GM21528 (cell line): ENCODE results near the gene PSD.
"Not testable (repeated sequence)": the region's sequence is repeated elsewhere in the genome, so short reads cannot be mapped to it uniquely, and the experiment has no call there.

ENCODE experiments used
- ATAC-seq: cut with Tn5 transposase; IDR thresholded peaks from one replicate; pipeline ENCODE4 v1.9.1; 2021; ENCODE audit warnings: mild to moderate bottlenecking, moderate library complexity; ENCODE audit not compliant: unreplicated experiment, low FRiP score

PSD gene

DNA sequence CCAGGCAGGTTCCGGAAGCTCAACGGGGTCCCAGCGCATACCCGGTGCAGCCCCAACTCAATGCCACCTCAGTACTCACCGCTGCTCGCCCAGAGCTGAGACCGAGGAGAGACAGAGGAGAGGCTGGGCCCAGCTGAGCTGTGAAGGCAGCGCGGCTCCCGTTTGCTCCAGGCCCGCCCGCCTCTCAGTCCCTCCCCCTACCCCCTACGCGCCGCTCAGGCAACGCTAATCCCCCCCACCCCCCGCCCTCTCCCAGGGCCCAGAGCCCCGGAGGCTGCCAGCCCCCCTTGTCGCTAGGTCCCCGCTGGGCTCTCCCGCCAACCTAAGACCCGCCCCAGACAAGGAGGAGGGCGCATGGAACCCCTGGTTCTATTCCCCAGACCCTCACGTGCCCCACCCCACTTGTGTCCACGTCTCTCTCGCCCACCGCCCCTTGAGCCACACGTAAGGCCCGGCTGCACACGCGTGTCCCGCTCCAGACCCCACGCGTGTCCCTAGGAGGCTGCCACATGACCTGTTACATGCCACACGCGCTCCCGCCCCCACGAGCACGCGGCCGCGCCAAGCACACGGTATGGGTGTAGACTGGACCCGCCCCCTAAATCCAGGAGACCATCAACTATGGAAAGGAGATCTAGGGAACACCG, at the start of gene PSD:
TSS of gene PSD (minus strand) at position 164 of the 647 bp plus-strand sequence. CDS start 1,747 bp downstream, outside the sequence.
- ATAC-seq, result no peak

- no peak for ATAC-seq
Measured at GRCh38 chr10:102467971-102468438, 49.4 kb upstream of the PSD start.

DNA sequence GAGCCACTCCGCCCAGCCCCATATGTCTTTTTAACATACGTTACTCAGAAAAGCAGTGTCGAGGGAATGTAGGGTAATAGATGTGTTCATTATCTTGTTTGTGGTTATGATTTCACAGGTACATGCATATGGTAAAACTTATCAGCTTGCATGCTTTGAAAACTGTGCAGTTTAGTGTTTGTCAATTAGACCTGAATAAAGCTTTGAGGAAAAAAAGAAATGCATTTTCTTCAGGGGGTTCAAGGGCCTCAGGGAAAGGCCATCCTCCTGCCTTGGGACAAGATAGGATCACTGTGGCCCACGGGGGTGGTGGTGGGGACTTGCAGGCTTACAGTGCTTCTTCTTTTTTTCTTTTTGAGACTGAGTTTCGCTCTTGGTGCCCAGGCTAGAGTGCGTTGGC, 48.7 kb upstream of the PSD start:
- ATAC-seq, result no peak

DNA sequence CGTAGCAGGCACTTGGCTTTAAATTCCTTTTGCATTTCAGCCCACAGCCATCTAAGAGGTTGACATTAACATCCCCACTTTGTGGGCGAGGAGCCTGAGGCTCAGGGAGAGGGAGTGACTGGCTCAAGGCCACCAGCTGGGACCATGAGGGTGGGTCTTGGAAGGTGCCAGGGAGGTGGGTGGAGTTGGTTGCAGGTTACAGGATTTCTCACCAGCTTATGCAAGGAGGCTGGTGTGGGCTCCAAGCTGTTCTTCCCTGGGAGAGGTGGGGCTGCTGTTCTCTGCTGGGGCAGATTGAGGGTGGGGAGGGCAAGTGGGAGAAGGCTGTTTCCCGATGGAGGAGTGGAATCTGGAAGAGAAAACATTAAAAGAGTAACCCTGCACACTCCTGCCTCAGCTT, 46.9 kb upstream of the PSD start:
- no peak for ATAC-seq

DNA sequence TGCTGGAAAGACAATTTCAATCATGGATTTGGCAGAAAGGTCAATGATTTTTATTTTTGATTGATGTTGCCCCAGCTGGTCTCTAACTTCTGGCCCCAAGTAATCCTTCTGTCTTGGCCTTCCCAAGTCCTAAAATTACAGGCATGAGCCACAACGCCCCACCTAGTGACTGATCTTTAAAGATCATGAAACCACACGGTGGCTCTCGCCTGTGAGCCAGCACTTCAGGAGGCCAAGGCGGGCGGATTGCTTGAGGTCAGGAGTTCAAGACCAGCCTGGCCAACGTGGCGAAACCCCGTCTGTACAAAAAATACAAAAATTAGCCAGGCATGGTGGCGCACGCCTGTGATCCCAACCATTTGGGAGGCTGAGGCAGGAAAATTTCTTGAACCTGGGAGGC, 45.4 kb upstream of the PSD start:
- ATAC-seq, result no peak

GRCh38 chr10:102462512-102463054, 44.0 kb upstream of the PSD start:
- ATAC-seq, result no peak

DNA sequence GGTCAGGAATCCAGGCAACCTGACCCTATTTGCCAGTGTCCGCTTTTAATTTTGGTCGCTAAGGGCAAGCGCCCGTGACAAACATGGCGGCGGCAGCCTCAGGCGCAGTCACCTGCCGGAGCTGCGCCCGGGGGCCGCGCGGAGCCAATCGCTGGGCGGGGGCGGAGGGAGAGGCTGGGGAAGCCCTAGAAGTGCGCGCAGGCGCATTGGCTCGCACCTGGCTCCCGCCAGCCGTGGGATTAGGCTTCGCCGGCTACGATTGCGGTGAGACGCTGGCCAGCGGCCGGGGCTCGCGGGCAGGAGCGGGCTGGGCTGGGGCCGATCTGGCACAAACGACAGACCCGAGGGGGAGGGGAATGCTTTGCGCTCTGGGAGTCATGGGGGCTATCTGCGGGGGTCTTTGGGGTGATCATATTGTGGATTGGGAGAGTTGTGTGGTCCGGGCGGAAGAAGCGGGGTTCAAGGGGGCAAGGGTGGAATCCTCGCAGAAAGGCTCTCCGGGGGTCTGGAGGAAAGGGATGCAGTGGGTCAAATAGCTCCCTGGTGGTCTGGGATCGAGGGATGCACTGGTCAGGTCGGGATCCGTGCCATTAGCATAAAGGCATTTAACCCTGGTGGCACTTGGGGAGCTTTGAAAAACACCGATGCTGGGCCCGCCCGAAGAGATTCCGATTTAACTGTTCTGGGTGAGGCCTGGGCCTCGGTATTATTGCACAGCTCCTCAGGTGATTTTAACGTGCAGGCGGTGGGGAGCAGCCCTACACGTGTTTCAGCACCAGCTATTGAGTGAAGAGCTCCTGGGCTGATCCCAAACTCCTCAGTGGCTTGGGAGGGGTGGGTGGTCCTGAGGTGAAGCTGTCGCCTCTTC, 42.8 kb upstream of the PSD start:
- ATAC-seq, result peak; percentile 70

GRCh38 chr10:102460836-102461186, 42.2 kb upstream of the PSD start:
- ATAC-seq, result peak; percentile 18

DNA sequence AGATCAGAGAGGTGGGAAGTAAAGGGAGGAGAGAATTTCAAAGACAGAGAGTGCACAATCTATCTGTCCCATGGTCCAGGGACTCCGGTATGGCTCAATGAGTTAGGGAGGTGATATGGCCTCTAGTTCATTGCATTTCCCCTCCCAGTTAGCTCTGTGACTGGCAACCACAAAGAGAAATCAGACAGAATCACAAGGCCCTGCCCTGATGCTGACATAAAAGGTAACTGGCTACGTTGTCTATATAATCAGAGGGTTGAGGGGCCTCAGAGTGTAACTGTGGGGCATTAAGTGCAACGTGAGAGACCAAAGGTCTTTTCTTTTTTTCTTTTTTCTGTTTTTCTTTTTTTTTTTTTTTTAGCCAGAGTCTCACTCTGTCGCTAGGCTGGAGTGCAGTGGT, 40.1 kb upstream of the PSD start:
- ATAC-seq, result no peak

DNA sequence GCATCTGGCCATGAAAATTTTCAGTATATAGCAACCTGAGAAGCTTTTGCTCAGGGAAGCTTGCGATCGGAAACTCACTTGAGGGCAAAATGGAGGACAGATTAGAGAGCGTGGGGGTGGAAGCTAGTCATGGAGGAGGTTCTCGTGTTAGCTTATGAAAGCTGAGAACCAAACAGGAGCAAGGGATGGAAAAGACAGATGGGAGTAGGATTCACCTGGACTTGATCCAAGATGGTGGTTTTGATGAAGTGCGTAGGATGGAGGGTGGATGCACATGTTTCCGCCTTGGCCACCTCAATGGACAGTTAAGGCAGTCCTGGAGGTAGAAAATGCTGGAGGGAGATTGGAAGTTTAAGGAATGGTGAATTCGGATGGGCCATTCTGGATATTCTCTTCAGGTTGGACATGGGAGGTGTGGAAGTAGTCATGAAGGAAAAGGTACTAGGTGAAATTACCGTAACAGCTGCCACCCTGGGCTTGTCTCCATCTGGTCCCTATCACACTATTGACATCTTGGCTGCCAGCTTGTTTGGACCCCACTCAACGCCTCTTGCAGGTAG, 39.1 kb upstream of the PSD start:
- ATAC-seq, result no peak

GRCh38 chr10:102455893-102456471, 37.4 kb upstream of the PSD start:
- ATAC-seq, result no peak

- ATAC-seq, result not testable (repeated sequence)
Measured at GRCh38 chr10:102454662-102455487, 36.3 kb upstream of the PSD start.

- no peak for ATAC-seq
Measured at GRCh38 chr10:102453502-102453901, 34.9 kb upstream of the PSD start.

- ATAC-seq, result no peak
Measured at GRCh38 chr10:102452672-102453340, 34.2 kb upstream of the PSD start.

- ATAC-seq, result no peak
Measured at GRCh38 chr10:102451105-102451969, 32.8 kb upstream of the PSD start, which contains the start of gene C10orf95. C10orf95 (minus strand) TSS chr10:102451543; CDS start chr10:102451093, 450 bp downstream.

DNA sequence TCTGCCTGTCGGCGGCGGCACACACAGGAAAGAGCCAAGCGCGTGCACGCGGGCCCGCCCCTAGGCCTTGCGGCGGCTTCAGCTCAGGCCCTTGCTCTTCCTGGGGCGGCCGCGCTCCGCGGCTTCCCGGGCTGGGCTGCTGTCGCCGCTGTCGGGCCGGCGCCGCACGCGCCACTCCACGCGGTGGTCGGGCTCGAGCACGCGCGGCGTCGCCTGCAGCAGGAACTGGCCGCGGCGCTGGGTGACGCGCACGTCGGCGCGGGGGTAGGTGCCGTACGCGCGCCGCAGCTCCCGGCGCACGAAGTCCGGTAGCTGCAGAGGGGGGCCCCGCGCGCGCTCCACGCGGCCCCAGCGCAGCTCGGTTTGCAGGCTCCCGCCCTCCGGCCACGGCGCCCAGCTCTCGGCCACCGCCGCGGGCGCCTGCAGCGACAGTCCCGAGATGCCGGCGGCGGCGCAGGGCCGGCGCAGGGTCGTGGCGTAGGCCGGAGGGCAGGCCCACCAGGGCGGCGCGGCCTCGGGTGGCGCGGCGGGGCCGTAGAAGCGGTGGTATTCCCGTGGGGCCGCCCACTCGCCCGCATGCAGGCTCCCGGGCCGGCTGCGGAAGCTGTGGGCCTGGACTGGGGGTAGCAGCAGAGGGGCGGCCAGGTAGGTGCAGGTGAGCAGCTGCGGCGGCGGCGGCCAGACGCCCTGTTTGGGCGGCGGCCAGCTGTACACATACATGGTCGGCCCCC, 32.0 kb upstream of the PSD start:
- peak; percentile 72 for ATAC-seq

- ATAC-seq, result peak; percentile 24
Measured at GRCh38 chr10:102450124-102450373, 31.5 kb upstream of the PSD start.
